Endothelial cell of umbilical vein (primary cell): ENCODE measurements around the gene ASB6. TPM values are rescaled to one million over a fixed set of nuclear protein-coding genes. Genes with fewer than 3 reads are reported as not detected.

Source experiments
- BruUV-seq: library from RNA; stranded (reverse); fragments of 400-500 nt; replicated peaks from 2 replicates; lab custom pipeline; 2021; lab: Mats Ljungman, UMichigan
- CTCF ChIA-PET: fragments of 300-600, 350-600 bp; sonication (Branson Sonifier 250); formaldehyde crosslinking; loops from one replicate; lab custom pipeline; 2021; ENCODE audit warnings: antibody characterized with exemption, inconsistent platforms; lab: Charles Lee
- POLR2A ChIA-PET: fragments of 300-600, 350-600 bp; sonication (Branson Sonifier 250); formaldehyde crosslinking; loops from one replicate; lab custom pipeline; 2021; ENCODE audit warnings: antibody characterized with exemption, inconsistent platforms; lab: Charles Lee
- DNase-seq: peaks from one replicate; pipeline ENCODE4 v3.0.0-alpha.2; 2011; ENCODE audit warnings: low read depth, low spot score
- FAIRE-seq: peaks from 2 replicates; lab custom pipeline; 2011; peaks lifted over from hg19 to GRCh38; lab: Jason Lieb, UNC
- H2AFZ ChIP-seq: 2 replicates; pipeline ENCODE4 v1.6.0; 2012; ENCODE audit warnings: low read depth, low read length, control low read depth, inconsistent platforms
- H3K27ac ChIP-seq: 2 replicates; pipeline ENCODE4 v1.5.1; 2011; ENCODE audit warnings: low read depth, mild to moderate bottlenecking, control low read depth, low read length, moderate library complexity; ENCODE audit not compliant: insufficient read depth
- H3K27me3 ChIP-seq, 2 experiments: 2 replicates each; pipeline versions ENCODE4 v1.6.0 to v1.6.1; 2011; ENCODE audit warnings: low read length in 2 of 2, mixed read lengths in 1 of 2; ENCODE audit not compliant: control insufficient read depth in 2 of 2, insufficient read depth in 2 of 2
- H3K36me3 ChIP-seq, 2 experiments: 2 replicates in 1 of 2; 3 replicates in 1 of 2; pipeline ENCODE4 v1.5.1; 2011; ENCODE audit warnings: low read length in 2 of 2, mild to moderate bottlenecking in 1 of 2, moderate library complexity in 1 of 2; ENCODE audit not compliant: control insufficient read depth in 2 of 2, insufficient read depth in 2 of 2; ENCODE audit errors: extremely low read depth in 1 of 2
- H3K4me1 ChIP-seq: 3 replicates; pipeline ENCODE4 v1.5.1; 2011; ENCODE audit warnings: mild to moderate bottlenecking, low read length; ENCODE audit not compliant: control insufficient read depth, insufficient read depth; ENCODE audit errors: extremely low read depth
- H3K4me2 ChIP-seq: 2 replicates; pipeline ENCODE4 v1.6.1; 2011; ENCODE audit warnings: low read length, control low read depth, mixed read lengths; ENCODE audit not compliant: insufficient read depth
- H3K4me3 ChIP-seq, 3 experiments: fragments of 200-600 bp in 1 of 3; sonication (generic), shearing (Covaris generic) in 1 of 3; replicated peaks in 1 of 3; 2 replicates each; pipeline ENCODE4 v1.5.1; 2011 to 2016; ENCODE audit warnings: control low read depth in 3 of 3, low read length in 3 of 3, mild to moderate bottlenecking in 2 of 3, inconsistent platforms in 1 of 3, low read depth in 1 of 3, moderate library complexity in 1 of 3; ENCODE audit not compliant: insufficient read depth in 1 of 3
- H3K79me2 ChIP-seq: 2 replicates; pipeline ENCODE4 v1.6.0; 2012; ENCODE audit warnings: low read length, inconsistent platforms; ENCODE audit not compliant: control insufficient read depth, insufficient read depth
- H3K9ac ChIP-seq: replicated peaks from 2 replicates; pipeline ENCODE3; 2011; ENCODE audit warnings: low read length, control low read depth; ENCODE audit not compliant: insufficient read depth; ENCODE audit errors: extremely low read depth
- H3K9me1 ChIP-seq: replicated peaks from 3 replicates; pipeline ENCODE4 v1.6.0; 2011; ENCODE audit warnings: mild to moderate bottlenecking, low read length; ENCODE audit not compliant: control insufficient read depth, insufficient read depth; ENCODE audit errors: extremely low read depth
- H3K9me3 ChIP-seq: replicated peaks from 2 replicates; pipeline ENCODE4 v1.5.1; 2012; ENCODE audit warnings: low read length, inconsistent platforms; ENCODE audit not compliant: control insufficient read depth, insufficient read depth
- H4K20me1 ChIP-seq: replicated peaks from 2 replicates; pipeline ENCODE3; 2011; ENCODE audit warnings: mild to moderate bottlenecking, low read length; ENCODE audit not compliant: control insufficient read depth, insufficient read depth; ENCODE audit errors: extremely low read depth
- CTCF ChIP-seq, 2 donors: IDR thresholded peaks; 1 replicate in 1 of 2; 2 replicates in 1 of 2; pipeline ENCODE4 v1.5.1; 2011; ENCODE audit warnings: low read length in 2 of 2, mild to moderate bottlenecking in 2 of 2, moderate library complexity in 2 of 2, control low read depth in 1 of 2, inconsistent platforms in 1 of 2, low read depth in 1 of 2; ENCODE audit not compliant: insufficient read depth in 1 of 2; ENCODE audit errors: extremely low read depth in 1 of 2
- EZH2 ChIP-seq: IDR thresholded peaks from 2 replicates; pipeline ENCODE4 v1.6.1; 2012; ENCODE audit warnings: borderline replicate concordance, low read depth, mild to moderate bottlenecking, moderate library complexity, low read length, inconsistent platforms; ENCODE audit not compliant: severe bottlenecking
- FOS ChIP-seq: IDR thresholded peaks from 2 replicates; pipeline ENCODE4 v1.6.1; 2011; ENCODE audit warnings: mild to moderate bottlenecking, low read length, moderate library complexity, borderline replicate concordance; ENCODE audit not compliant: insufficient read depth
- GATA2 ChIP-seq: IDR thresholded peaks from 2 replicates; pipeline ENCODE4 v1.7.0; 2011; ENCODE audit warnings: low read depth, mild to moderate bottlenecking, moderate library complexity, mixed read lengths, low read length; ENCODE audit not compliant: insufficient read length, insufficient read depth
- JUN ChIP-seq: IDR thresholded peaks from 2 replicates; pipeline ENCODE4 v1.6.1; 2011; ENCODE audit warnings: borderline replicate concordance, low read depth; ENCODE audit not compliant: insufficient read length, insufficient read depth
- MAX ChIP-seq: IDR thresholded peaks from 2 replicates; pipeline ENCODE4 v1.6.1; 2011; ENCODE audit not compliant: insufficient read depth, insufficient read length
- MYC ChIP-seq: IDR thresholded peaks from one replicate; pipeline ENCODE4 v1.6.1; 2011; ENCODE audit warnings: mild to moderate bottlenecking, low read depth, low read length
- POLR2A ChIP-seq: IDR thresholded peaks from 2 replicates; pipeline ENCODE4 v1.6.1; 2012; ENCODE audit warnings: low read depth, mild to moderate bottlenecking, control low read depth, low read length
- POLR2AphosphoS5 ChIP-seq: IDR thresholded peaks from 2 replicates; pipeline ENCODE4 v1.6.1; 2012; ENCODE audit warnings: low read depth, mild to moderate bottlenecking, control low read depth, low read length, moderate library complexity; ENCODE audit not compliant: insufficient read depth
- dilution Hi-C: fragments of 300-500 bp; cut with MboI; formaldehyde crosslinking; loops from one replicate; pipeline ENCODE4 v1.15.0; 2019; ENCODE audit warnings: low sequenced_read_pairs; ENCODE audit not compliant: extremely low pct_ligation_motif_present
- intact Hi-C: fragments of 100-400 bp; cut with micrococcal nuclease; formaldehyde crosslinking; loops from one replicate; pipeline ENCODE4 v1.10.0; 2022
- polyA plus RNA-seq, 4 experiments: library from polyadenylated mRNA; depleted of rRNA in 3 of 4; stranded (reverse) in 3 of 4; unstranded in 1 of 4; fragments of >200 nt; gene quantifications; 2 replicates each; pipeline versions ENCODE4 v1.2.1 to v1.2.3, GENCODE V29; 2011 to 2012; ENCODE audit warnings: missing spikeins in 1 of 4
- total RNA-seq: library from RNA; stranded (reverse); gene quantifications from 2 replicates; pipeline ENCODE4 v1.2.3, GENCODE V29; 2021

ASB6 gene
- total and polyA plus RNA-seq, 2 donors (not counting 3 experiments of a cell fraction or from before 2014, with no cell fraction given), result 20.3 to 23.8 TPM

GRCh38 chr9:129646252-129646651 lies 4.3 kb upstream of the ASB6 start:
- Histone ChIP-seq H3K9me3 (no peaks in the 10 kb centered on the region), H3K4me2 (no peak overlapping the region), H3K4me1 (peaks cover 1% of the 10 kb centered on the region), H3K27me3 (no peaks in the 10 kb centered on the region), H3K9me1 (no peaks in the 10 kb centered on the region), H3K9ac (no peak overlapping the region), H3K4me3 (no peak overlapping the region), H3K27ac (no peak overlapping the region), H3K36me3 (no peaks in the 10 kb centered on the region), H4K20me1 (no peaks in the 10 kb centered on the region), H2AFZ (no peak overlapping the region), H3K79me2 (peaks cover 6% of the 10 kb centered on the region)
- FAIRE-seq (no peak), DNase-seq (no peak)
- ChIA-PET POLR2A (no interaction called here), CTCF (no interaction called here)
- TF ChIP-seq POLR2AphosphoS5 (no peak), MAX (no peak), FOS (no peak), CTCF (IDR thresholded peaks at IDR 0.05; ENCODE audit: extremely low read depth in 1 of 2, insufficient read depth in 1 of 2, low read depth in 1 of 2, low read length in 2 of 2) (no peak), MYC (no peak), GATA2 (no peak), EZH2 (no peak), JUN (no peak), POLR2A (no peak)
- dilution Hi-C loops, result no loop called here
- intact Hi-C loops, result no loop called here
- no TSS peak for BruUV-seq
